ENCODE data around the gene SLC22A23.

DNA sequence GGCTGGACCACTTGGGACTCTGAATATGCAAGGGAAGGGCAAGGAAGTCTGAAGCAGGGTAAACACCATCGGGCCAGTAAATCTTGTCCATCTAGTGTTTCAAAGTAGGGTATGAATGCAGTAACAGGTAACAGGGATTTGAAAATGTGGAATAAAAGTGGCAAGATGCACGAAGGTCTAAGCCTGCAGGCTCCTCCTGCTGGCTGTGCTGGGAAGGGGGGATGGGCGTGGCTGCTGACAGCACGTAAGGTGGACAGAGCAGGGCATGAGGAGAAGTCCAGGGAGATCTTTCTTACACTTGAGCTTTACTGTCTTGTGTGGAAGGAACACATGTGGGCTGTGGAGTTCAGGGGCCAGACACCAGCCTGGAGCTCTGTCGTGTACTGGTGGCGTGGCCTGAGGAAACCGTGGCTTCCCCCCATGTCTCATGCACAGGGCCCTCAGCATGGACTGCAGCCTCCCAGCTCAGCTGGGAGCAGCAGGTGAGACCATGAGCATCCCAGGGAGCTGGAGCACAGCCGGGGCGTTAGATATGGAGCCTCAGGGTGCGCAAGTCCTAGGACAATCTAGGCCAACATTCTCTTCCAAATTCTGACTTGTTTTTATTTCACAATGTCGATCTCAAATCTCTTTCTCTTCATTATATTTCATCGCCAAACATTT, 84.5 kb downstream of the SLC22A23 start:
- TF ChIP-seq, protein P1, sequence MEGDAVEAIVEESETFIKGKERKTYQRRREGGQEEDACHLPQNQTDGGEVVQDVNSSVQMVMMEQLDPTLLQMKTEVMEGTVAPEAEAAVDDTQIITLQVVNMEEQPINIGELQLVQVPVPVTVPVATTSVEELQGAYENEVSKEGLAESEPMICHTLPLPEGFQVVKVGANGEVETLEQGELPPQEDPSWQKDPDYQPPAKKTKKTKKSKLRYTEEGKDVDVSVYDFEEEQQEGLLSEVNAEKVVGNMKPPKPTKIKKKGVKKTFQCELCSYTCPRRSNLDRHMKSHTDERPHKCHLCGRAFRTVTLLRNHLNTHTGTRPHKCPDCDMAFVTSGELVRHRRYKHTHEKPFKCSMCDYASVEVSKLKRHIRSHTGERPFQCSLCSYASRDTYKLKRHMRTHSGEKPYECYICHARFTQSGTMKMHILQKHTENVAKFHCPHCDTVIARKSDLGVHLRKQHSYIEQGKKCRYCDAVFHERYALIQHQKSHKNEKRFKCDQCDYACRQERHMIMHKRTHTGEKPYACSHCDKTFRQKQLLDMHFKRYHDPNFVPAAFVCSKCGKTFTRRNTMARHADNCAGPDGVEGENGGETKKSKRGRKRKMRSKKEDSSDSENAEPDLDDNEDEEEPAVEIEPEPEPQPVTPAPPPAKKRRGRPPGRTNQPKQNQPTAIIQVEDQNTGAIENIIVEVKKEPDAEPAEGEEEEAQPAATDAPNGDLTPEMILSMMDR (IDR thresholded peaks at IDR 0.05; ENCODE audit: low read depth, low read length, missing input control) = no peak
- TF ChIP-seq RXRA (IDR thresholded peaks at IDR 0.05) (no peak), SP1 (IDR thresholded peaks at IDR 0.05) (no peak), GABPA (IDR thresholded peaks at IDR 0.05 in 1 of 2, conservative IDR thresholded peaks at IDR 0.05 in 1 of 2) (no peak), RAD21 (IDR thresholded peaks at IDR 0.05) (no peak)
- TF ChIP-seq, protein P2, sequence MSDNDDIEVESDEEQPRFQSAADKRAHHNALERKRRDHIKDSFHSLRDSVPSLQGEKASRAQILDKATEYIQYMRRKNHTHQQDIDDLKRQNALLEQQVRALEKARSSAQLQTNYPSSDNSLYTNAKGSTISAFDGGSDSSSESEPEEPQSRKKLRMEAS (IDR thresholded peaks at IDR 0.05) = no peak
